Sigmoid colon (tissue), 4 donors: ENCODE measurements around the gene B4GALT4.

ENCODE experiments used
- CTCF ChIP-seq, 4 experiments: fragments of 450-650 bp in 3 of 4; fragments of 200-600 bp in 1 of 4; IDR thresholded peaks; one replicate each; pipeline ENCODE4 v1.5.1; 2016 to 2019; ENCODE audit warnings: antibody characterized with exemption in 4 of 4, mild to moderate bottlenecking in 3 of 4, moderate library complexity in 2 of 4
- EP300 ChIP-seq, 4 donors: sonication (generic); formaldehyde crosslinking; IDR thresholded peaks; one replicate each; pipeline ENCODE4 v1.6.1; 2017; ENCODE audit warnings: antibody characterized with exemption in 4 of 4
- POLR2AphosphoS5 ChIP-seq, 4 donors: sonication (generic); formaldehyde crosslinking; IDR thresholded peaks; one replicate each; pipeline ENCODE4 v1.6.1; 2017; ENCODE audit warnings: antibody characterized with exemption in 4 of 4

DNA sequence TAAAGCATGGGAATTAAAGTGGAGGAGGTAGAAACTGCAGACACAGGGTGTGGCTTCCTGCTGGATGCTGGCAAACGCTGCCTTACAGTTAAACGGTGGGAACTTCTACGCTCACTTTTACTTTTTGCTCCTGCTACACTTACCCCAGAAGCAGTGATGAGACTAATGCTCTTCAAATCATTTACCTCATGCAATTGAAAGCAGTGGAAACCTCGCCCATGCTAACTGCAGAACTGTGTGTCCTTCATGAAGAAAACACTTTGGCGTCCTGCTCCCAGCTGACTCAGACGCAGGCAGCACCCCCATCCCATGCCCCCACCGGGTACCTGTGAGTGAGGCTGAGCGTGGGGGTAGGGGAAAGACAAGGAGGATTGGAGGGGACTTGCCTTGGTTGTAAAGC is 35.5 kb downstream of the B4GALT4 start:
- no peak for TF ChIP-seq CTCF (IDR thresholded peaks at IDR 0.05)
- no peak for TF ChIP-seq POLR2AphosphoS5 (IDR thresholded peaks at IDR 0.05)
- TF ChIP-seq EP300 (IDR thresholded peaks at IDR 0.05) = no peak
